ENCODE measurements around the gene INPP5A.
"Not testable (repeated sequence)": the region's sequence is repeated elsewhere in the genome, so short reads cannot be mapped to it uniquely, and the experiment has no call there.

- TF ChIP-seq EZH2phosphoT487 (IDR thresholded peaks at IDR 0.05; ENCODE audit: borderline replicate concordance, low read length); CTCF (IDR thresholded peaks at IDR 0.05; ENCODE audit: low read depth, low read length, poor library complexity, severe bottlenecking): not testable (repeated sequence)
Measured at GRCh38 chr10:132743196-132743924, 205.8 kb downstream of the INPP5A start.

Data from DOHH2 (cell line).